ENCODE results near the gene NAV2.

The NAV2 gene

GRCh38 chr11:19734171-19734570, 21.5 kb downstream of the NAV2 start:
- no peak for TF ChIP-seq GATA1 (IDR thresholded peaks at IDR 0.05; ENCODE audit: low read depth, low read length)
- TF ChIP-seq POLR2A (IDR thresholded peaks at IDR 0.05; ENCODE audit: low read length), result no peak
- DNase-seq, result no peak

GRCh38 chr11:19735157-19735908, 22.7 kb downstream of the NAV2 start:
- TF ChIP-seq POLR2A (IDR thresholded peaks at IDR 0.05; ENCODE audit: low read length) (no peak), GATA1 (IDR thresholded peaks at IDR 0.05; ENCODE audit: low read depth, low read length) (no peak)
- no peak for DNase-seq

- DNase-seq, result no peak
- TF ChIP-seq POLR2A (IDR thresholded peaks at IDR 0.05; ENCODE audit: low read length) (no peak), GATA1 (IDR thresholded peaks at IDR 0.05; ENCODE audit: low read depth, low read length) (no peak)
These were observed 23.4 kb downstream of the NAV2 start for GRCh38 chr11:19735909-19736498.

GRCh38 chr11:19736831-19737230, 24.2 kb downstream of the NAV2 start:
- no peak for DNase-seq
- no peak for TF ChIP-seq POLR2A (IDR thresholded peaks at IDR 0.05; ENCODE audit: low read length)
- no peak for TF ChIP-seq GATA1 (IDR thresholded peaks at IDR 0.05; ENCODE audit: low read depth, low read length)

GRCh38 chr11:19737575-19737974, 24.9 kb downstream of the NAV2 start:
- TF ChIP-seq GATA1 (IDR thresholded peaks at IDR 0.05; ENCODE audit: low read depth, low read length), result no peak
- TF ChIP-seq POLR2A (IDR thresholded peaks at IDR 0.05; ENCODE audit: low read length), result no peak

GRCh38 chr11:19738124-19738523, 25.5 kb downstream of the NAV2 start:
- no peak for TF ChIP-seq POLR2A (IDR thresholded peaks at IDR 0.05; ENCODE audit: low read length)
- TF ChIP-seq GATA1 (IDR thresholded peaks at IDR 0.05; ENCODE audit: low read depth, low read length), result no peak
- DNase-seq, result no peak

More at GRCh38 chr11:19737575-19737974, 24.9 kb downstream of the NAV2 start:
- DNase-seq, result no peak

- TF ChIP-seq GATA1 (IDR thresholded peaks at IDR 0.05; ENCODE audit: low read depth, low read length) (no peak), POLR2A (IDR thresholded peaks at IDR 0.05; ENCODE audit: low read length) (no peak)
- no peak for DNase-seq
These were observed 27.2 kb downstream of the NAV2 start for GRCh38 chr11:19739872-19740271.

- no peak for DNase-seq
- TF ChIP-seq POLR2A (IDR thresholded peaks at IDR 0.05; ENCODE audit: low read length) (no peak), GATA1 (IDR thresholded peaks at IDR 0.05; ENCODE audit: low read depth, low read length) (no peak)
These were observed 27.9 kb downstream of the NAV2 start for GRCh38 chr11:19740586-19740985.

- TF ChIP-seq POLR2A (IDR thresholded peaks at IDR 0.05; ENCODE audit: low read length) (no peak), GATA1 (IDR thresholded peaks at IDR 0.05; ENCODE audit: low read depth, low read length) (no peak)
These were observed 30.1 kb downstream of the NAV2 start for GRCh38 chr11:19742588-19743292.

GRCh38 chr11:19743622-19744021, 31.0 kb downstream of the NAV2 start:
- TF ChIP-seq GATA1 (IDR thresholded peaks at IDR 0.05; ENCODE audit: low read depth, low read length), result no peak
- TF ChIP-seq POLR2A (IDR thresholded peaks at IDR 0.05; ENCODE audit: low read length), result no peak
- DNase-seq, result no peak

More at GRCh38 chr11:19742588-19743292, 30.1 kb downstream of the NAV2 start:
- DNase-seq, result peak; percentile 57 to 73

GRCh38 chr11:19744130-19744529, 31.5 kb downstream of the NAV2 start:
- TF ChIP-seq POLR2A (IDR thresholded peaks at IDR 0.05; ENCODE audit: low read length) (no peak), GATA1 (IDR thresholded peaks at IDR 0.05; ENCODE audit: low read depth, low read length) (no peak)
- DNase-seq, result no peak

- no peak for DNase-seq
- TF ChIP-seq GATA1 (IDR thresholded peaks at IDR 0.05; ENCODE audit: low read depth, low read length), result no peak
- no peak for TF ChIP-seq POLR2A (IDR thresholded peaks at IDR 0.05; ENCODE audit: low read length)
These were observed 33.4 kb downstream of the NAV2 start for GRCh38 chr11:19746086-19746485.

GRCh38 chr11:19747634-19748033, 35.0 kb downstream of the NAV2 start:
- DNase-seq, result no peak
- TF ChIP-seq GATA1 (IDR thresholded peaks at IDR 0.05; ENCODE audit: low read depth, low read length), result no peak
- no peak for TF ChIP-seq POLR2A (IDR thresholded peaks at IDR 0.05; ENCODE audit: low read length)

GRCh38 chr11:19751055-19751454, 38.4 kb downstream of the NAV2 start:
- TF ChIP-seq POLR2A (IDR thresholded peaks at IDR 0.05; ENCODE audit: low read length) (no peak), GATA1 (IDR thresholded peaks at IDR 0.05; ENCODE audit: low read depth, low read length) (no peak)
- DNase-seq, result no peak

Data from erythroblast (primary cell).